HG03575 (cell line): ENCODE data around the gene FLVCR2.
"Not testable (repeated sequence)": the region's sequence is repeated elsewhere in the genome, so short reads cannot be mapped to it uniquely, and the experiment has no call there.

Experiments used
- ATAC-seq: cut with Tn5 transposase; IDR thresholded peaks from one replicate; pipeline ENCODE4 v1.9.1; 2021; ENCODE audit not compliant: unreplicated experiment, insufficient number of reproducible peaks, low FRiP score; ENCODE audit errors: extremely low read depth

The FLVCR2 gene

DNA sequence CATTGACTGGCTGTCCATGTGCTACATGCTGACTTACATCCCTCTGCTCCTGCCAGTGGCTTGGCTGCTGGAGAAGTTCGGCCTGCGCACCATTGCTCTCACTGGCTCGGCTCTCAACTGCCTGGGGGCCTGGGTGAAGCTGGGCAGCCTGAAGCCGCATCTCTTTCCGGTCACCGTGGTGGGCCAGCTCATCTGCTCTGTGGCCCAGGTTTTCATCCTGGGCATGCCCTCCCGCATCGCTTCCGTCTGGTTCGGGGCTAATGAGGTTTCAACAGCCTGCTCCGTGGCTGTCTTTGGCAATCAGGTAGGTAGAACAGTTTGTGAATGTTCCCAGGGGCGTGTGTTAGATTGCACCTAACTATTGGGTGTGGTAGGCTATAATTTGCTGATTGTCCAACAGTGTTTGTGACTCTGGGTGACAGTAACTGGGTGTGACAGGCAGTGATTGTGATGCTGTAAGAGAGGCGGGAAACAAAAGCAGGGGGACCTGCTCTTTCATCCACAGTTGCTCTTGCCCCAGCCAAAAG, 981 bp downstream of the FLVCR2 start:
- ATAC-seq, result no peak

DNA sequence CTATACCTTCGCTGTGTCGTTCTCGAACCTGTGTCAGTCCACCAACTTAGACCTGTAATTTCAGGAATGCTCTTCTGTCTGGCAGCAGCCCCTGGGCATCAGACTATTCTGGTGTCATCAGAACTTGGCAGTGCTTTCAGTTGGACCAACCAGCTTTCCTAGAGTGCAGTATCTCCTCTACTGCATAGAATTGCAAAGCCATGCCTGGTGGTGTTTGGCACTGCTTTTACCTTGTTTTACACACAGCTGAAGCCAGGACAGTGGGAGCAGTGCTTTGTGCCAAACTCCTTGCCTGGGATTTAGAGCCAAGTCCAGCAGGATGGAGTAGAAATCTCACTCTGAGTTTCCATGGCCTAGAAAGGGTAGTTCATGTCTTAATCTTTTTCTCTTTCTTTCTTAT, 1.5 kb downstream of the FLVCR2 start:
- ATAC-seq, result no peak

DNA sequence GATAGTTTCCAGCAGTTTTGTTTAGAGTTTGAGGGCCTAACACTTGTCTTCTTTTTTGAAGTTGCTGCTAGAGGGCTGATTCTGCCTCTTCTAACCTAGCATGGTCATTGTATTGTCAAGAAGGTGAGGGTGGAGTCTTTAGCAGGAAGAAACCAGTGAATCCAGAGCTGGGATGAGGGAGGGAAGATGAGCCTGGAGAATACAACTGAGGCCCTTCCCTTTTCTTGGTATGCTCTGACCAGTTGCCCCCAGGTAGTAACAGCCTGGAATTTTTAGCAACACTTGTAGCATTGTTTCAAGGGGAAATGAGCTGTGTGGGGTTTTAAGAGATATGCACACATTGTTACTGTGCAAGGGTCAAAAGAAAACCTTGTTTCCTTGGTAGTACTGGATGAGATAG, 9.0 kb downstream of the FLVCR2 start:
- ATAC-seq, result no peak

DNA sequence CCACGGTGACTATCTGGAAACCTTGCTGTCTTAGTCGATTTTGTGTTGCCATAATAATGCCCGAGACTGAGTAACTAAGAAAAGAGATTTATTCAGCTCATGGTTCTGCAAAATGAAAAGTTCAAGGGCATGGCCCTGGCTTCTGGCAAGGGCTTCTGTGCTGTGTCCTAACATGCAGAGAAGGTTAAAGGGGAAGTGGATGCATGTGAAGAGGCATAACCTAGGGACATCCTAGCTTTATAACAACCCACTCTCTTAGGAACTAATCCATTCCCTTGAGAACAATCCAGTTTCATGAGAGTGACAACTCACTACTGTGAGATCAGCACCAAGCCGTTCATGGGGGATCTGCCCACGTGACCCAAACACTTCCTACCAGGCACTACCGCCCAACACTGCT, 11.5 kb downstream of the FLVCR2 start:
- no peak for ATAC-seq

DNA sequence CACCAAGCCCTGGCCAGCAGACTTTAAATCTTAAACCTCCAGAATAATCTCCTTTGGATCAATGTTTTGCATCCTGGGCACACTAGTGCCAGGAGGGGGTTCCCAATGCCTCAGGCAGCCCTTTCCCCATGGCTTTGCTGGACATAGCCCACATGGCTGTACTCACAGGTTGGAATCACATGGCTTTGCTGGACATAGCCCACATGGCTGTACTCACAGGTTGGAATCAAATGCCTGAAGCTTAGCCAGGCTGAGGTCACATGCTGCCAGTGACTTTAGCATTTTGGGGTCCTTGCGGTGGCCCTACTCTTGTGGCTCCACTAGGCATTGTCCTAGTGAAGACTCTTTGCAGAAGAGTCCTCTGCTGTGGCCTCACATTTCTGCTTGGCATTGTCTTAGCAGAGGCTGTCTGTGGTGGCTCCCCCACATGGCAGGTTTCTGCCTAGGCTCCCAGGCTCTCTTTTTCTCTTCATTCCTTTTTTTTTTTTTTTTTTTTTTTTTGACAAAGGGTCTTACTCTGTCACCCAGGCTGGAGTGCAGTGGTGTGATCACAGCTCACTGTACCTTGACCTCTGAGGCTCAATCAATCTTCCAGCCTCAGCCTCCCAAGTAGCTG, 13.0 kb downstream of the FLVCR2 start:
- no peak for ATAC-seq

DNA sequence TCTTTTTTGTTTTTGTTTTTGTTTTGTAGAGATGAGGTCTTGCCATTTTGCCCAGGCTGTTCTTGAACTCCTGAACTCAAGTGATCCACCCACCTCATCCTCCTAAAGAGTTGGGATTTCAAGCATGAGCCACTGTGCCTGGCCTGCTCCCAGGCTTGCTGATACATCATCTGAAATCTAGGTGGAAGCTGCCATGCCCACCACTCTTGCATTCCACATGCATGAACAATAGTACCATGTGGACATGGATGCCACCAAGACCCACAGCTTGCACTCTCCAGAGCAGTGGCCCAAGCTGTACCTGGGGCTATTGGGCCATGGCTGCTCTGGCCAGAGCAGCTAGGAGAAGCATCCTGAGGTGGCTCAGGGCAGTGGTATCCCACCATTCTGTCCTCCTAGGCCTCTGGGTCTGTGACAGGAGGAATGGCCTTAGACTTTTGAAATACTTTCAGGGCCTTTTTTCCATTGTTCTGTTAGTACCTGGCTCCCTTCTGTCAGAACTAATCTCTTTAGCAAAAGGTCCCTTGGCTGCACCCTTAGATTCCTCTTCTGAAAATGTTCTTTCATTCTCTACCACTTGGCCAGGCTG, 13.7 kb downstream of the FLVCR2 start:
- ATAC-seq, result no peak

DNA sequence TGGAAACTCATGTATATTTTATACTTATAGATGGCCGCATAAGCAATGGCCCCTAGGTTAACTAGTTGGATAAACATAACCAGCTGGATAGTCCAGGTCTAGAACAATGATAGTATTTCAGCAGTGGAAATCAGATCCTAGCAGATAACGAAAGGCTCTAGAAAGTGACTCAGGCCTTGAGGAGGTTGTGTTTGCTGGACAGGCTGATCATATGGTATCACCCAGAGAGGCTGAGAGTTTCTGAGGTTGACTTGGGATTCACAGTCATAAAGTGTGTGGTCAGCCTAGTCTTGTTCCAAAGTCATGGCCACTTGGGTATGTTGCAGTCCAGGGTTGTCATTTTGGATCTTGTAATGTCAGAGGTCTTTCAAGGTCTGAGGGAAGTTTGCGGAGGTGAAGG, 16.8 kb downstream of the FLVCR2 start:
- ATAC-seq, result no peak

DNA sequence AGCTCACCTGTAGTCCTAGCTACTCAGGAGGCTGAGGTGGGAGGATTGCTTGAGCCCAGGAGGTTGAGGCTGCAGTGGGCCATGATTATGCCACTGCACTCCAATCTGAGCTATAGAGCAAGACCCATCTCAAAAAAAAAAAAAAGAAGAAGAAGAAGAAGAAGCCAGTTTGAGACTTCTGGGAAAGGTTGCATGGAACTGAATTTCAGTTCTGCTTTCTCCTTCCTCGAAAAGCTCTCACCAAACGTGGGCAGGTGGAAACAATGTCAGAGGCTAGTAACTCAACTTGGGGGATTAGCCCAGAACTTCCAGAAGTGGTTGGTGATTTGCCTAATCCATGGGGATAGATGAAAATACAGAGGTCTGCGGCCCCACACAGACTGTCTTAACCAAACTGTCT, 18.7 kb downstream of the FLVCR2 start:
- ATAC-seq, result no peak

DNA sequence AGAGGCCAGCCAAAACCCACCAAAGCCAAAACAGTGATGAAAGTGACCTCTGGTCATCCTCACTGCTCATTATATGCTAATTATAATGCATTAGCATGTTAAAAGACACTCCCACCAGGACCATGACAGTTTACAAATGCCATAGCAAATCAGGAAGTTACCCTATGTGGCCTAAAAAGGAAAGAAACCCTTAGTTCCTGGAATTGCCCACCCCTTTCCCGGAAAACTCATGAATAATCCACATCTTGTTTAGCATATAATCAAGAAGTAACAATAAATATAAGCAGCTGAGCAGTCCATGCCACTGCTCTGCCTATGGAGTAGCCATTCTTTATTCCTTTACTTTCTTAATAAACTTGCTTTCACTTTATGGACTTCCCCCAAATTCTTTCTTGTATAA, 21.7 kb downstream of the FLVCR2 start:
- ATAC-seq, result not testable (repeated sequence)

DNA sequence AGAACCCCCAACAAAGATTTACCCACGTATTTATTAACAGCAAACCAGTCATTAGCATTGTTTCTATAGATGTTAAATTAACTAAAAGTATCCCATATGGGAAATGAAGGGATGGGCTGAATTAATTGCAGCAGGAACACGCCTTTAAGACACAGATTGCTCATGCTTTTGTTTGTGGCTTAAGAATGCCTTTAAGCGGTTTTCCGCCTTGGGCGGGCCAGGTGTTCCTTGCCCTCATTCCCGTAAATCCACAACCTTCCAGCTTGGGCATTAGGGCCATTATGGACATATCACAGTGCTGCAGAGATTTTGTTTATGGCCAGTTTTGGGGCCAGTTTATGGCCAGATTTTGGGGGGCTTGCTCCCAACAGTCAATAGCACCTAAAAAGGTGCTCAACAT, 22.6 kb downstream of the FLVCR2 start:
- not testable (repeated sequence) for ATAC-seq

DNA sequence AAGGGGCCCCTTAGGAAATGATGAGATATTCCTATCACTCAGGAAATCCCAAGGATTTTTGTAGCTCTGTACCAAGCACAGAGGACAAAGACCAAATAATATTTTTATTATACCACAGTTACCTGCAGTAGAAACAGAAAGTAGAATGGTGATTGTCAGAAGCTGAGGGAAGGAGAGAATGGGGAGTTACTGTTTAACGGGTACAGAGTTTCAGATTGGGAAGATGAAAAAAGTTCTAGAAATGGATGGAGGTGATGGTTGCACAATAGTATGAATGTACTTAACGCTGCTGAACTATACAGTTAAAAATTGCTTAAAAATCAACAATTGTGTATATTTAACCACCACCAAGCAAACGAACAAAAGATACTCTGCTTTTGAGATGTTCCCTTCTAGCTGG, 24.1 kb downstream of the FLVCR2 start:
- no peak for ATAC-seq

DNA sequence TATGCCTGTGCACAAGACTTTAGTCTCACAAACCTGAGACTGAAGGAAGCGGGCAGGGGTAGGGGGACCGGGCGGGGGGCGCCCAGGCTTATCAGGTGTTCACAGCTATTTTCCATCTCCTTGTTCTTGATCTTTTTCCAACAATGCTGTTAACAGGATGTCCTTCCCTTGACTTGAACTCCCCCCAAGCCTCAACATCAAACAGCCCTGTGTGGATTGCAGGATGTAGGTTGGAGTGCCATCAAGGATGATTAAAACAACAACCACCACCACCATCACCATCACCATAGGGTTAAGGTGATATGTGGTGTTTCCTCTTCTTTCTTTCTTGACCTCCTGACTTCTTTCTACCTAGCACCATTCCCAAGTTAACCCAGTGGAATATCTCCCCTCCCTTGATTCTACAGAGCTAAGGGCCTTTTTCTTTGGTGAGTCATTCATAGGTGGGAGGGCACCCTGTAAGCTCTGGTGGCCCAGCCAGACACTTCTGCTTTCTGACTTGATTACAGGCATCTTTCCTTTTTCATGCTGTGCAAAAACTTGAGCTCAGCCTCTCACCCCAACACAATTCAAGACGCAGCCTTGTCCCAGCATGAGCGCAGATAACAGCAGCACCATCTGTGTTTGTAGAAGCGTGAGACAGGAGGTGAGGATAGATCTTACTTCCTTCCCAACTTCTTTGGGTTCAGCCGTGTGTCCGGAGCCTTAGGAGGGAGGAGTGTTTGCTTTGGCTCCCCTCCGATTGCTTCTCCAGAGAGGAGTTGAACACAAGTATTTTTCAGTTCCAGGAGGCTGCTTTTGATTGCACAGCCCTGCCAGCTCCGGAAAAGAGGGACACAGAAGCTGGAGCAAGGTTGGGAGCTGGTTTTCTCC, 26.8 kb downstream of the FLVCR2 start:
- ATAC-seq, result no peak

DNA sequence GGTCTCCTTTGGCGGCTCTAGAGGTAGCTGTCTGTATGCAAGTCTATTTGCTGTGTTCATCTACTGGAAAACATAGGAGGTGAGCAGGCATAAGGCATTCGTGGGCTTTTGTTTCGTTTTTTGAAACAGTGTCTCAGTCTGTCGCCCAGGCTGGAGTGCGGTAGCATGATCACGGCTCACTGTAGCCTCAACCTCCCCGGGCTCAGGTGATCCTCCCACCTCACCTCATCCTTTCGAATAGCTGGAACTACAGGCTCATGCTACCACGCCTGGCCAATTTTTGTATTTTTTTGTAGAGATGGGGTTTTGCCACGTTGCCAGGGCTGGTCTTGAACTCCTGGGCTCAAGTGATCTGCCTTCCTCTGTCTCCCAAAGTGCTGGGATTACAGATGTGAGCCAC, 27.5 kb downstream of the FLVCR2 start:
- no peak for ATAC-seq

DNA sequence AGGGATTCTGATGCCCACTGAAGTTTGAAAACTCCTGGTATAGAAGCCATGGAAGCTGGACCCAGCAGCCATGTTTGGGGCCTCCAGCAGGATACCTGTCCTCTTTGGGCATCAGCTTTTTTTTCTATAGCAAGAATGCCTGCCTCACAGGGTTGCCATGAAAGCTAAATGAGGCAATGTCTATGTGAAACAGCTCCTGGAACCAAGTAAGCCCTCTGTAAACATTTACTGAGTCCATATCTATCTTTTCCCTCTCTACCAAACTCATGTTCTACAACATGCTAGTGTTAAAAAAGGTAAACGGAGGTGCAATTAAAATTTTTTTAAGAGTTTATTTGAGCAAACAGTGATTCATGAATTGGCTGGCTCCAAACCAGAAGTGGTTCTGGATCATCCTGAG, 28.6 kb downstream of the FLVCR2 start:
- no peak for ATAC-seq

DNA sequence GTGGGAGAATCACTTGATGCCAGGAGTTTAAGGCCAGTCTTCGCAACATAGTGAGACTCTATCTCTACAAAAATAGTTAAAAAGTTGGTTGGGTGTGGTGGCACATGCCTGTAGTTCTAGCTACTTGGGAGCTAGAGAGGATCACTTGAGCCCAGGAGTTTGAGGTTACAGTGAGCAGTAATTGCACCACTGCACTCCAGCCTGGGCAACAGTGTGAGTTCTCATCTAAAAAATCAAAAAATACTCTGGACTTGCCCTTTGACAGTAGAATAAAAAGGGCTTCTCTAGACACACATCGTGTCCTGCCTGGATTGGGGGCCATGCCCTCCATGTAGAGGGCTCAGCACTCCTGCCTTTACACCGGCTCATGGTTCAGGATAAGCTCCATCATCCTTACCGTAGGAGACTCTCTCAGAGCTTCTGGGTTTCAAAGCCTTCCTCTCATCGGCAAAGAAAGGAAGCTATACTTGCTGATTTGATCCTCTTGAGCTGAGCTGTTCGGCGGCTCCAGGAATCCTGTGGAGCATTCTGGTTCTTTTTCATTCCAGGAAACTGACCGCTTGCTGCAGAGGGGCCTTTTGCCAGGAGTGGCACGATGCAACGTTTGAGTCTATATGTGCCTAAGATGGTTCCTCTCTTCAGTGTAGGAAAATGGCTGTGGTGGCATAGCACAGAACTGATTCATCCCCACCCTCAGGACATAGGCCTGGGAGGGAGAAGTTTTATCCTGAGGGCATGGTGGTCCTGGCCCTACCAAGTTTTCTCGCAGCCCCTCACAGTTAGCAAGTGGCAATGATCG, 29.6 kb downstream of the FLVCR2 start:
- no peak for ATAC-seq

DNA sequence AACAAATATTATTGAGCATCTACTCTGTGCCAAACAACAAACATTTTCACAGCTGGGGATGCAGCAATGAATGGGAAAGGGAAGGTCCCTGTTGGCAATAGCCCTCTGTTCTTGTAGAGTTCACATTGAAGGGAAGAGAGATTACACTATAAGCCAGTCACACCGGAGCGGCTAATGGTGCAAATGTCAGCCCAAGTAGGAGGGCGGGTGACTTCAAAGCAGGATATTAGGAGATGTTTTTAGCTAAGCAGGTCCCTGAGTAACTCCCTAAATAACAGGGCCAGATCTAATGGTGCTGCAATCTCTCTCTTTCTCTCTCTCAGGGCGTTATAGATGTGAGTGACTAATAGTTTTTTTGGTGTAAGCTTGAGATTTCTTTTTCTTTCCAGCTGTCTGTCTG, 30.7 kb downstream of the FLVCR2 start:
- ATAC-seq, result no peak

DNA sequence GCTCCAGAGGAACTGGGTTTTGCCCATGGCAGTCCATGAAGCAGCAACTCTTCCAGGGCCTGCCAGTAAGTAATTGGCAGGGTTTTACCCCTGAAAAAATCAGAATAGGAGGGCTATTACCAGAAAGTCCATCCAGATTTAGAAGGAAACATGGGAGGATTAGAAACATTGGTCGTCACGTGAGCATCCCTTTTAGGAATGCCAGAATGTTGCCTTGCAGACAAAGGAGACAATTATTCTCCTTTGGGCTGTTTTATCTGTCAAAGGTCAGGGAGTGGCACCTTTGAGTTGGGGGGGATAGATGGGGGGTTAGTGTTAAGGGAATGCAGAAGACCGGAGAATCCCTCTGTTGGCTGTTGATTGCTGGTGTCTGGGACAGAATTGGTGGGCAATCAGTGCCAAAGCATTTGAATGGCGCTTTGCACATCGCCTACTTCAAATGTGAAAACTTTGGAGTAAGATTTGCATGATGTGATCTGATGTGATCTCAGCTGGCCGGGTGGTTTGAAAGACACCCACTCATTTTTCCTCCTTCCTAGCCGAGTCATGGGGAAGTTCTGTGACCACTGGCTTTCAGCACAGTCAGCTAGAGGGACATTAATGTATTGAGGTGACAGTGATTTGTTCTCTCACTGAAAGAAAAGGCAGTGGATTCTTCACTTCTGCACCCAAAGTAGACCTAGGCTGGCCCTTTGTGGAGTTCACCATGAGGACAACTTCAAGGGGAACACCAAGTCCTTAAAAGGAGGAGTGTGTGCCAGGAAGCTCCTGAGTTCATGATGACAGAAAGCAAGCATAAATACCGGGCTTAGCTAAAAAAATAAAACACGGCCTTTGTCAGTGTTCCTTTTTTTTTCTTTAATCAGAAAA, 31.4 kb downstream of the FLVCR2 start:
- no peak for ATAC-seq

DNA sequence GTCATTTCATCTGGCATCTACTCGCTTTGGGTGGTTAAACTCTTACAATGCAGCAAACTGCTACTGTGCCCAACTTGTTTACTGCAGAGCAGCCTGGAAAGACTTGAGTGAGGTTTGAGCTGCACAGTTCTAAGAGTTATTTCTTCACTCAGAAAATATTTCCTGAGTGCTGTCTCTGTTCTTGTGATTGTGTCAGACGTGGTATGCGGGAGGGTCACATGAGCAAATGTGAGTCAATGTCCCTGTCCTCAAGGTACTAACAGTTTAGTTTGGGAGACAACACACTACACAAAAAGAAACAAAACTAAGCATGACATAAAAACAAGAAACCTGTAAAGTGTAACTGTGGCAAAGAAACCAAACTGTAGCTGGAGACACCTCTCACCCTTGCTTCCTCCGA, 32.4 kb downstream of the FLVCR2 start:
- no peak for ATAC-seq
